Measurements from ENCODE around the gene TRIM33.

GRCh38 chr1:114386129-114387009 is 124.6 kb downstream of the TRIM33 start:
- TF ChIP-seq CTCF (optimal IDR thresholded peaks at IDR 0.05 in 1 of 3, IDR thresholded peaks at IDR 0.05 in 1 of 3, conservative IDR thresholded peaks at IDR 0.05 in 1 of 3; ENCODE audit: extremely low read depth in 1 of 3, insufficient read depth in 2 of 3, low read length in 3 of 3) (no peak), EZH2 (IDR thresholded peaks at IDR 0.05; ENCODE audit: low read length) (no peak)
